ENCODE results near the gene CHMP5. TPM values are rescaled to one million over a fixed set of nuclear protein-coding genes. Genes with fewer than 3 reads are reported as not detected.

Gene CHMP5
- total and polyA plus RNA-seq, 8 donors: 9.8 to 164 (median 64.3) TPM

- WGBS, 5 donors: 90 to 98% (median 97%) methylated on average over 4 of the region's 4 CpGs
- H3K4me3 ChIP-seq: no peak overlapping the region
Observed at GRCh38 chr9:33277484-33277883, 12.6 kb downstream of the CHMP5 start.

GRCh38 chr9:33285502-33285901 lies 20.7 kb downstream of the CHMP5 start:
- H3K4me1 ChIP-seq: peaks cover 12 to 29% (median 21%) of the 10 kb centered on the region in 4 donors
- intact Hi-C loops (cut with DNase I; ENCODE audit: low total_unique reads): no loop called here
- WGBS, 5 donors: 69 to 85% (median 76%) methylated on average over 5 of the region's 5 CpGs
- no peaks in the 10 kb centered on the region for H3K9me3 ChIP-seq
- no peaks in the 10 kb centered on the region for H3K27me3 ChIP-seq
- TF ChIP-seq EP300 (IDR thresholded peaks at IDR 0.05) (no peak), POLR2AphosphoS5 (IDR thresholded peaks at IDR 0.05) (no peak), CTCF (IDR thresholded peaks at IDR 0.05) (no peak), POLR2A (IDR thresholded peaks at IDR 0.05) (no peak)
- DNase-seq: no peak
- H3K36me3 ChIP-seq: peaks cover 16 to 47% (median 43%) of the 10 kb centered on the region in 4 donors
- H3K4me3 ChIP-seq: no peak overlapping the region
- H3K27ac ChIP-seq: no peak overlapping the region

More at GRCh38 chr9:33277484-33277883, 12.6 kb downstream of the CHMP5 start:
- intact Hi-C loops (cut with DNase I; ENCODE audit: low total_unique reads): no loop called here
- no peak for DNase-seq
- Histone ChIP-seq H3K27ac (no peak overlapping the region), H3K9me3 (no peaks in the 10 kb centered on the region), H3K27me3 (no peaks in the 10 kb centered on the region), H3K36me3 (peaks cover 64 to 100% (median 100%) of the 10 kb centered on the region in 4 donors), H3K4me1 (no peaks in the 10 kb centered on the region)
- no peak for TF ChIP-seq CTCF (IDR thresholded peaks at IDR 0.05)
- TF ChIP-seq POLR2A (IDR thresholded peaks at IDR 0.05): no peak
- TF ChIP-seq POLR2AphosphoS5 (IDR thresholded peaks at IDR 0.05): no peak
- no peak for TF ChIP-seq EP300 (IDR thresholded peaks at IDR 0.05)

GRCh38 chr9:33287087-33287490 lies 22.2 kb downstream of the CHMP5 start:
- intact Hi-C loops (cut with DNase I; ENCODE audit: low total_unique reads): no loop called here
- Histone ChIP-seq H3K4me1 (peaks cover 24 to 42% (median 35%) of the 10 kb centered on the region in 4 donors), H3K9me3 (no peaks in the 10 kb centered on the region), H3K4me3 (no peak overlapping the region), H3K36me3 (peaks cover 7 to 31% (median 30%) of the 10 kb centered on the region in 4 donors), H3K27me3 (no peaks in the 10 kb centered on the region), H3K27ac (peak overlapping the region; percentile 48 to 99 (median 67))
- TF ChIP-seq POLR2AphosphoS5 (IDR thresholded peaks at IDR 0.05): peak in 1 of 3 donors; percentile 53
- TF ChIP-seq CTCF (IDR thresholded peaks at IDR 0.05): peak in 5 of 7 experiments; percentile 45 to 66 (median 60)
- no peak for TF ChIP-seq POLR2A (IDR thresholded peaks at IDR 0.05)
- WGBS, 5 donors: 42 to 57% (median 46%) methylated on average over 4 of the region's 4 CpGs
- DNase-seq: peak; percentile 55 to 89

GRCh38 chr9:33288235-33288634 lies 23.4 kb downstream of the CHMP5 start:
- TF ChIP-seq CTCF (IDR thresholded peaks at IDR 0.05) (no peak), EP300 (IDR thresholded peaks at IDR 0.05) (no peak), POLR2A (IDR thresholded peaks at IDR 0.05) (no peak), POLR2AphosphoS5 (IDR thresholded peaks at IDR 0.05) (no peak)
- Histone ChIP-seq H3K4me1 (peaks cover 27 to 53% (median 46%) of the 10 kb centered on the region in 4 donors), H3K9me3 (no peaks in the 10 kb centered on the region), H3K27me3 (no peaks in the 10 kb centered on the region), H3K27ac (peak overlapping the region in 4 of 5 donors; percentile 94 to 99 (median 98)), H3K4me3 (no peak overlapping the region), H3K36me3 (peaks cover 4 to 30% (median 27%) of the 10 kb centered on the region in 4 donors)
- WGBS, 5 donors: 41 to 77% (median 60%) methylated on average over 4 of the region's 4 CpGs
- DNase-seq: peak in 1 of 2 donors; percentile 30
- intact Hi-C loops (cut with DNase I; ENCODE audit: low total_unique reads): no loop called here
